ENCODE measurements around the gene CLDN3. TPM values are rescaled to one million over a fixed set of nuclear protein-coding genes. Genes with fewer than 3 reads are reported as not detected.
A peak's percentile ranks its signal among the peaks of the same experiment; 100 is the strongest.

The CLDN3 gene
- total and polyA plus RNA-seq, 9 of the 15 experiments (the other 6 are each of a cell fraction or from before 2014, with no cell fraction given) = 0.29 TPM; not detected in 8

- no peak for TF ChIP-seq TOE1 (IDR thresholded peaks at IDR 0.05; ENCODE audit: borderline replicate concordance)
- no peak for TF ChIP-seq TOE1 (CRISPR knock-in tag; IDR thresholded peaks at IDR 0.05; ENCODE audit: borderline replicate concordance, low read depth)
- no peak for TF ChIP-seq IRF2 (CRISPR knock-in tag; IDR thresholded peaks at IDR 0.05)
- TF ChIP-seq ZBTB7A (IDR thresholded peaks at IDR 0.05; ENCODE audit: borderline replicate concordance, control insufficient read depth, low read depth, low read length) = no peak
- no peak for TF ChIP-seq NCOA4 (IDR thresholded peaks at IDR 0.05; ENCODE audit: partially characterized antibody)
- TF ChIP-seq KDM4B (IDR thresholded peaks at IDR 0.05; ENCODE audit: borderline replicate concordance in 2 of 2, low read depth in 1 of 2) = no peak
- TF ChIP-seq ADNP (tag; IDR thresholded peaks at IDR 0.05) = no peak
- TF ChIP-seq MED1 (CRISPR knock-in tag; IDR thresholded peaks at IDR 0.05; ENCODE audit: borderline replicate concordance) = no peak
- TF ChIP-seq E4F1 (CRISPR knock-in tag; IDR thresholded peaks at IDR 0.05; ENCODE audit: borderline replicate concordance) = no peak
- no peak for TF ChIP-seq ZSCAN29 (IDR thresholded peaks at IDR 0.05)
- peak; percentile 92 for TF ChIP-seq SMC3 (conservative IDR thresholded peaks at IDR 0.05; ENCODE audit: insufficient read depth, low read depth, low read length)
- no peak for TF ChIP-seq ZBTB5 (IDR thresholded peaks at IDR 0.05)
- no peak for TF ChIP-seq TSHZ1 (CRISPR knock-in tag; IDR thresholded peaks at IDR 0.05)
- no peak for TF ChIP-seq ZNF79 (CRISPR knock-in tag; IDR thresholded peaks at IDR 0.05; ENCODE audit: low read depth)
- no peak for TF ChIP-seq ZNF830 (CRISPR knock-in tag; IDR thresholded peaks at IDR 0.05)
- no peak for TF ChIP-seq ZBTB26 (CRISPR knock-in tag; IDR thresholded peaks at IDR 0.05)
- no peak for TF ChIP-seq ELF1 (tag; IDR thresholded peaks at IDR 0.05)
- TF ChIP-seq ZNF644 (tag; IDR thresholded peaks at IDR 0.05; ENCODE audit: low read depth) = no peak
Measured at GRCh38 chr7:73811760-73812168, 41.7 kb upstream of the CLDN3 start (continued).
